GDM1 (cell line): Measurements from ENCODE around the gene MEIS1.

Experiments
- DNase-seq: peaks from one replicate; lab custom pipeline; 2025; lab: John Stamatoyannopoulos, UW

MEIS1 gene

GRCh38 chr2:66580166-66581049, 145.5 kb downstream of the MEIS1 start:
- DNase-seq = no peak

- no peak for DNase-seq
Measured at GRCh38 chr2:66581339-66582103, 146.6 kb downstream of the MEIS1 start.

GRCh38 chr2:66582104-66582986, 147.4 kb downstream of the MEIS1 start:
- no peak for DNase-seq

- DNase-seq = no peak
Measured at GRCh38 chr2:66582987-66583880, 148.3 kb downstream of the MEIS1 start.

- DNase-seq = no peak
Measured at GRCh38 chr2:66583881-66584280, 149.0 kb downstream of the MEIS1 start.

GRCh38 chr2:66585587-66585986, 150.7 kb downstream of the MEIS1 start:
- no peak for DNase-seq

- DNase-seq = no peak
Measured at GRCh38 chr2:66587216-66587615, 152.3 kb downstream of the MEIS1 start.

- DNase-seq = no peak
Measured at GRCh38 chr2:66594001-66594400, 159.1 kb downstream of the MEIS1 start.

- DNase-seq = no peak
Measured at GRCh38 chr2:66595556-66595955, 160.6 kb downstream of the MEIS1 start.

- DNase-seq = no peak
Measured at GRCh38 chr2:66596256-66596655, 161.3 kb downstream of the MEIS1 start.

- no peak for DNase-seq
Measured at GRCh38 chr2:66601624-66602023, 166.7 kb downstream of the MEIS1 start.

- DNase-seq = no peak
Measured at GRCh38 chr2:66602341-66602740, 167.4 kb downstream of the MEIS1 start.

- no peak for DNase-seq
Measured at GRCh38 chr2:66604326-66604725, 169.4 kb downstream of the MEIS1 start.

- DNase-seq = no peak
Measured at GRCh38 chr2:66604976-66605375, 170.1 kb downstream of the MEIS1 start.

GRCh38 chr2:66607152-66607551, 172.2 kb downstream of the MEIS1 start:
- no peak for DNase-seq
